PFSK-1 (cell line): ENCODE measurements around the gene CDK5RAP1.

Source experiments
- FOXP2 ChIP-seq: optimal IDR thresholded peaks from 2 replicates; pipeline ENCODE3; 2011; ENCODE audit warnings: borderline replicate concordance, control low read depth, inconsistent platforms; ENCODE audit not compliant: insufficient read depth; ENCODE audit errors: extremely low read length, extremely low read depth
- POLR2AphosphoS5 ChIP-seq: IDR thresholded peaks from 2 replicates; pipeline ENCODE4 v1.6.1; 2012; ENCODE audit warnings: low read depth, mild to moderate bottlenecking, control low read depth, low read length, moderate library complexity
- SIN3A ChIP-seq: IDR thresholded peaks from 2 replicates; pipeline ENCODE4 v1.6.1; 2012; ENCODE audit warnings: mild to moderate bottlenecking, low read length, moderate library complexity, borderline replicate concordance; ENCODE audit not compliant: insufficient read depth
- TAF1 ChIP-seq: IDR thresholded peaks from 2 replicates; pipeline ENCODE4 v1.6.1; 2012; ENCODE audit warnings: low read length, control low read depth, borderline replicate concordance; ENCODE audit not compliant: insufficient read depth
- TF ChIP-seq, protein P1 (sequence below), 2 experiments: IDR thresholded peaks; 2 replicates each; pipeline versions ENCODE4 v1.6.1 to v1.8.0; 2011 to 2012; ENCODE audit warnings: low read depth in 2 of 2, low read length in 2 of 2, control low read depth in 1 of 2, inconsistent platforms in 1 of 2, mild to moderate bottlenecking in 1 of 2, moderate library complexity in 1 of 2; ENCODE audit not compliant: insufficient read depth in 1 of 2

DNA sequence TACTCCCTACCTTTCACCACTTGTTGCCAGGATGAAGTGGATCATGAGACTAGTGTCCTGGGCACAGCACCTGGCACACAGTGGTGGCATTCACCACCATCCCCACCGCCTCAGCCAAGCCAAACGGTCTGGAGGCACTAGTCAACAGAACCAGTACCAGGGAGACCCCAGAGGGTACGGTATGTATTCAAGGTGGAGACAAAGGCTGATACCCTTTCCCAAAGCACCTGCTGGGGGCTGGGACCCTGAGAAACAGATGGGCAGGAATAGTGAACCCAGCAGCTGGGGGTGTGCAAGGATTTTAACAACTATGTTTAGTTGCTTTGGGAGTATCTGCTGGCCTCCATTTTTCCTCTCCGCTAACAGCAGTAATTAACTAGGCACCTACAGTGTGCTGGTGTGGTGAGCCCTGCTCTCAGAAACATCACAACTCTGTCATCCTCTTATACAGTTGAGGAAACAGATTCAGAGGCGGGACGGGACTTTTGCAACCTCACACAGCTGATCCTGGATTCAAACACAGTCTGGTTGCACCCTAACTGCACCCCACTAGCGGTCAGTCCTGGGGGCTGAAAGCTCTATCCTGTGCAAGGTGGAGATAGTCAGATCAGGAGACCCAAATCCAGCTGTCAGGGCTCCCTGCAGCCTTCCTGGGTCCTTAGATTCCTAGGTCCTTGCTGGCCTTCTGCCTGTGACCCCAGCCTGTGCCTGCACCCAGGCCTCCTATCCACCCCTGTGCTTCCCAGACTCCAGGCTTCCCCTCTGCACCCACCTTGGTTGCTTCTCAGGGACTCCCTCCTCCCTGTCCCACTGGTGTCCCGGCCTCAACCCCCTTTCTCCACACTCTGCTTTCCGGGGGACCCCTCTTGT lies 41.1 kb upstream of the CDK5RAP1 start:
- TF ChIP-seq POLR2AphosphoS5 (no peak), TAF1 (no peak), SIN3A (no peak), FOXP2 (no peak)
- TF ChIP-seq, protein P1, sequence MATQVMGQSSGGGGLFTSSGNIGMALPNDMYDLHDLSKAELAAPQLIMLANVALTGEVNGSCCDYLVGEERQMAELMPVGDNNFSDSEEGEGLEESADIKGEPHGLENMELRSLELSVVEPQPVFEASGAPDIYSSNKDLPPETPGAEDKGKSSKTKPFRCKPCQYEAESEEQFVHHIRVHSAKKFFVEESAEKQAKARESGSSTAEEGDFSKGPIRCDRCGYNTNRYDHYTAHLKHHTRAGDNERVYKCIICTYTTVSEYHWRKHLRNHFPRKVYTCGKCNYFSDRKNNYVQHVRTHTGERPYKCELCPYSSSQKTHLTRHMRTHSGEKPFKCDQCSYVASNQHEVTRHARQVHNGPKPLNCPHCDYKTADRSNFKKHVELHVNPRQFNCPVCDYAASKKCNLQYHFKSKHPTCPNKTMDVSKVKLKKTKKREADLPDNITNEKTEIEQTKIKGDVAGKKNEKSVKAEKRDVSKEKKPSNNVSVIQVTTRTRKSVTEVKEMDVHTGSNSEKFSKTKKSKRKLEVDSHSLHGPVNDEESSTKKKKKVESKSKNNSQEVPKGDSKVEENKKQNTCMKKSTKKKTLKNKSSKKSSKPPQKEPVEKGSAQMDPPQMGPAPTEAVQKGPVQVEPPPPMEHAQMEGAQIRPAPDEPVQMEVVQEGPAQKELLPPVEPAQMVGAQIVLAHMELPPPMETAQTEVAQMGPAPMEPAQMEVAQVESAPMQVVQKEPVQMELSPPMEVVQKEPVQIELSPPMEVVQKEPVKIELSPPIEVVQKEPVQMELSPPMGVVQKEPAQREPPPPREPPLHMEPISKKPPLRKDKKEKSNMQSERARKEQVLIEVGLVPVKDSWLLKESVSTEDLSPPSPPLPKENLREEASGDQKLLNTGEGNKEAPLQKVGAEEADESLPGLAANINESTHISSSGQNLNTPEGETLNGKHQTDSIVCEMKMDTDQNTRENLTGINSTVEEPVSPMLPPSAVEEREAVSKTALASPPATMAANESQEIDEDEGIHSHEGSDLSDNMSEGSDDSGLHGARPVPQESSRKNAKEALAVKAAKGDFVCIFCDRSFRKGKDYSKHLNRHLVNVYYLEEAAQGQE (IDR thresholded peaks at IDR 0.05; ENCODE audit: insufficient read depth in 1 of 2, low read depth in 2 of 2, low read length in 2 of 2): no peak
